Measurements from ENCODE around the gene MREG. TPM values are rescaled to one million over a fixed set of nuclear protein-coding genes. Genes with fewer than 3 reads are reported as not detected.
"Not testable (repeated sequence)": the region's sequence is repeated elsewhere in the genome, so short reads cannot be mapped to it uniquely, and the experiment has no call there.

The MREG gene
- total RNA-seq, 1 donor, result 4.3 TPM

DNA sequence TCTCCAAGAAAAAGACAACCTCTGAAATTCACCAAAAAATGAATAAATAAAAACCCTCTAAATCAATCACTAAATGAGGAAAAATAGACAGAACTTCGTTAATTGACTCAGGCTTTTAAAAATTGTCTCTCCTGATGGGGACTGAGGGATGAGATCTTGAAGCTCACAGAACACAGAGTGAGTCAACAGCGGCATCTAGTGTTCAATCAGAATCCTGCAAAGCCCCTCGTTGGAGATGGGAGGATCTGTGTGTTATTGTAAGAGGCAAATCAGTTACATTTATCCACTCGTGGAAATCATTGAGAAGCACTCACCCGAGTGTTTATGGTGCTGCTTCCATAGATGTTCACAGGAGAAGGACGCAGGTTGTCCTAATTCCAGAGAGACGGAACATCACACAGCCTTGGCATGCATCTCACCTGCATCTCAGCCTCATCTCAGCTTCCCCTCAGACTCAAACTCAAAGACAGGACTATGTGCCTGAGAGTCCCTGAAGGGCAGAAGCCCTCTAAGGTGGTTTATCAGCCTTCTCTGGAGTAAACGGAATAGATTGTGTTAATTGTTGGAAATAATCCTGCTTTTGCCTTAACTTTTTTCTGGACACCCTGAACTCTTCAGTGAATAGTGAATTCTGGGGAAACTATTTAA lies 82.0 kb downstream of the MREG start:
- H3K4me3 ChIP-seq (ENCODE audit: low read depth, low read length), result no peak overlapping the region
- TF ChIP-seq CTCF (IDR thresholded peaks at IDR 0.05; ENCODE audit: insufficient read depth, low read depth, low read length), result peak; percentile 98
- DNase-seq (ENCODE audit: low read depth), result peak; percentile 81

DNA sequence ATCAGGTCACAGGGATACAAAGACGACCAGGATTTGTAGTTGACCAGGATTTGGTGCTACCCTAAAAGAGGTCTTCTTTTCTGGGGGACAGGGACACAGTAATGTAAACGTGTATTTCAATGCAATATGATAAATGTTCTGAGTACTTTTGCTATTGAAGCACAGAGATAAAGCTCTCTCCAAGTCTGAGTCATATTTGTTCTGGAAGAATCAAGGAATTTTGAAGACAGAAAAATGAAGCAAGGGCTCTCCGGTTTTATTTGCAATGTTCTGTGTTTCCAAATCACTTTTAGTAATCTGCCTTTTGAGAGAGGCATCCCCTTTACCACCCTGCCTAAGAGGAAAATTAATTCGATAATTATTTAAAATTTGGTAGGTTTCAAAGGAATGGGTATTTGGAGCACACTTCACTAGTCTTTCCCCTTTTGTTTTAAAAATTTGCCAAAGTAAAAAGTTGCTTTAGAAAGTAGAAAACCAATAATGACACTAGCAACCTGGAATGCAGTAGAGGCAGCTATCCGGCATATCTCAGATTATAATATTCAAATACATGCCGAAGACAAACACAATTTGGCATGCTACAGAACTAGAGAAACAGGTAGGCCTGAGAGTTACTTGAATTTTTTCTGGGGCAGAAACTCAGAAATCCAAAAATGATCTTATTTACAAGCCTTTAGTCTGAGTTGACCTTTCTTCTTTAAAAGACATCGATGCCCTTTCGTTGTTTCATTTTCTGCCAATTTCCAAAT lies 82.7 kb downstream of the MREG start:
- peak; percentile 46 for DNase-seq (ENCODE audit: low read depth)
- TF ChIP-seq CTCF (IDR thresholded peaks at IDR 0.05; ENCODE audit: insufficient read depth, low read depth, low read length), result no peak
- no peak overlapping the region for H3K4me3 ChIP-seq (ENCODE audit: low read depth, low read length)

- no peak for DNase-seq (ENCODE audit: low read depth)
- TF ChIP-seq CTCF (IDR thresholded peaks at IDR 0.05; ENCODE audit: insufficient read depth, low read depth, low read length), result no peak
- no peak overlapping the region for H3K4me3 ChIP-seq (ENCODE audit: low read depth, low read length)
Measured at GRCh38 chr2:215929602-215930335, 83.6 kb downstream of the MREG start.

- TF ChIP-seq CTCF (IDR thresholded peaks at IDR 0.05; ENCODE audit: insufficient read depth, low read depth, low read length), result no peak
- no peak for DNase-seq (ENCODE audit: low read depth)
Measured at GRCh38 chr2:215928086-215928485, 85.3 kb downstream of the MREG start.

GRCh38 chr2:215926992-215927391 lies 86.4 kb downstream of the MREG start:
- not testable (repeated sequence) for H3K4me3 ChIP-seq (ENCODE audit: low read depth, low read length); DNase-seq (ENCODE audit: low read depth)

More at GRCh38 chr2:215928086-215928485, 85.3 kb downstream of the MREG start:
- no peak overlapping the region for H3K4me3 ChIP-seq (ENCODE audit: low read depth, low read length)

GRCh38 chr2:215921895-215922294 lies 91.5 kb downstream of the MREG start:
- DNase-seq (ENCODE audit: low read depth), result peak; percentile 86

More at GRCh38 chr2:215921895-215922294, 91.5 kb downstream of the MREG start:
- TF ChIP-seq CTCF (IDR thresholded peaks at IDR 0.05; ENCODE audit: insufficient read depth, low read depth, low read length), result no peak
- no peak overlapping the region for H3K4me3 ChIP-seq (ENCODE audit: low read depth, low read length)
